Left ventricle myocardium superior (tissue), 1 donor: ENCODE results near the gene TRPC3. TPM values are rescaled to one million over a fixed set of nuclear protein-coding genes. Genes with fewer than 3 reads are reported as not detected.
A peak's percentile ranks its signal among the peaks of the same experiment; 100 is the strongest.

ENCODE experiments used
- ATAC-seq: fragments of 200-7000 bp; cut with Tn5 transposase; one replicate; pipeline ENCODE4 v1.9.1; 2020; ENCODE audit warnings: mild to moderate bottlenecking, moderate library complexity
- DNase-seq: peaks from one replicate; pipeline ENCODE4 v3.0.0-alpha.2; 2020
- intact Hi-C: fragments of 100-400 bp; cut with micrococcal nuclease; formaldehyde crosslinking; loops from one replicate; pipeline ENCODE4 v1.11.0; 2022
- long read RNA-seq: library from polyadenylated mRNA; unstranded; transcript quantifications from one replicate; pipeline ENCODE4 v2.0.0, GENCODE V29; 2021
- total RNA-seq: library from RNA; stranded (reverse); fragmentation: NEBNext Ultra II Directional; extraction: Animal tissue kit (Norgen Biotek cat#: 25700); gene quantifications from one replicate; pipeline ENCODE4 v1.2.1, GENCODE V29; 2021
- donor health status: DM: no; HTN: yes; CAD: no; lungs with severe emphysema.

The TRPC3 gene
- 0.25 TPM for total RNA-seq
- long read RNA-seq, partial matches to known transcripts = 0 of 1 reads
- long read RNA-seq, other reads (novel, unspliced or antisense) = 1 of 1 reads

DNA sequence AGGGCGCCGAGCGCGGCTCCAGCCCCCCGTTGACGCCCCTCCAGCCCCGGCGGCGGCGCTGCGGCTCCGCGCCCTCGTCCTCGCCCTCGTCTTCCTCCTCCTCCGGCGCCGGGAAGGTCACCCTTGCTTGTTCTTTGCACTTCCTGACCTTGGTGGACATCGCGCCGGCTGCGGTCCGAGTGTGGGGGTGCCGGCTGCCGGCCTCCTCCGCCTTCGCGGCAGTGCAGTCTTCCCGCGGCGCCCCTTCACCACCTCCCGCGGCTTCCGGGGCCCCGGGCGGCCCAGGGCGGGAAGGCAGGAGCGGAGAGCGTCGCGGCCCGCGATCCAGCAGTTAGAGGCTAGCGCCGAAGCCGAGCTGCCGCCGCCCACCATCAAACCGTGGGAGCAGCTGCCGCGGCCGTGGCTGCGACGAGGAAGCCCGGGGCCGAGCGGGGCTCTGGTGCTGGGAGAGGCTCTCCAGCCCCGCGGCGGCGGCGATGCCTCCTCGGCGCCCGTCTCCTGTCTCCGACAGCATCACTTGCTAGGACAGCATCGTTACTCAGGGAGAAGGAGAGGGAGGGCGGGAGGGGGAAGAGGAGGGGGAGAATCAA is at the start of gene TRPC3:
Gene TRPC3, minus strand, starts transcription at position 540 of the 590 bp plus-strand sequence. Its CDS starts 380 bp downstream, at position 160.
- intact Hi-C loops = no loop called here
- peak; percentile 42 for ATAC-seq
- DNase-seq = peak; percentile 52

DNA sequence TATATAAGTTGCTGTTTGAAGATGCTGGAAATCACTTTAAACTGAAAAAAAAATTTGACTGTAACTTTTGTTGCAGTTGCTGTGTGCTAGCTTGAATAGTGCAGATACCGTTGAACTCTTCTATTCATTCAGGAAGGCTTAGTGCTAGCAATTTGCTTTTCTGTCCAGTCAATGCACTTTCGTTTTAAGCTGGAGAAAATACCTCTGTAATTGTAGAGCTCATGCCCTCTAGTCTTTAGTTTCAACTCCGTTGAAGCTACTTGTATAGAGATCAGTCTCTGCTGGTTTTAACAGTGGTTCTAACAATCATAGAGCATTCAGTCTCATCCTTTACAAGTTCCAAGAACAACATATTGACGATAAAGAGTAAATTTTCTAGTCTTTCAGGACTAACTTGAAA is 49.0 kb upstream of the TRPC3 start:
- DNase-seq = no peak

DNA sequence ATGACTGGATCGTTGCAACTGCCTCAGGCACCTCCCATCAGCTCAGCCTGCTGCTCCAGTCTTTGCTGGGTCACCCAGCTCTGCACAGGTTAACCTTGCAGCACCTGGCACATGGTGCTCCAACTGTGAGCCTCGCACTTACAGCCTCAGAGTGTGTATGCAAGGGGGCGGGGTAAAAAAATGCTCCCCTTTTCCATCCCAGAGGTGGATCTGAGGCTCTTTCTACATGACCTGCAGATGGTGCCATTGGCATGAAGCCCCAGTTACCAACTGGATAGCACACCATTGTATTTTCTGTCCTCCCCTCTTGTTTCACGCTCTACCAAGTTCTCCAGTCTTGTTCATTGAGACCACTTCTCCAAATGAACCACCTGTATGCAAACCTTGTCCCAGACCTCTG is 46.2 kb upstream of the TRPC3 start:
- ATAC-seq = peak; percentile 42
- intact Hi-C loops = no loop called here
- DNase-seq = no peak

More for the DNA sequence above, 49.0 kb upstream of the TRPC3 start:
- no peak for ATAC-seq
- intact Hi-C loops = no loop called here

DNA sequence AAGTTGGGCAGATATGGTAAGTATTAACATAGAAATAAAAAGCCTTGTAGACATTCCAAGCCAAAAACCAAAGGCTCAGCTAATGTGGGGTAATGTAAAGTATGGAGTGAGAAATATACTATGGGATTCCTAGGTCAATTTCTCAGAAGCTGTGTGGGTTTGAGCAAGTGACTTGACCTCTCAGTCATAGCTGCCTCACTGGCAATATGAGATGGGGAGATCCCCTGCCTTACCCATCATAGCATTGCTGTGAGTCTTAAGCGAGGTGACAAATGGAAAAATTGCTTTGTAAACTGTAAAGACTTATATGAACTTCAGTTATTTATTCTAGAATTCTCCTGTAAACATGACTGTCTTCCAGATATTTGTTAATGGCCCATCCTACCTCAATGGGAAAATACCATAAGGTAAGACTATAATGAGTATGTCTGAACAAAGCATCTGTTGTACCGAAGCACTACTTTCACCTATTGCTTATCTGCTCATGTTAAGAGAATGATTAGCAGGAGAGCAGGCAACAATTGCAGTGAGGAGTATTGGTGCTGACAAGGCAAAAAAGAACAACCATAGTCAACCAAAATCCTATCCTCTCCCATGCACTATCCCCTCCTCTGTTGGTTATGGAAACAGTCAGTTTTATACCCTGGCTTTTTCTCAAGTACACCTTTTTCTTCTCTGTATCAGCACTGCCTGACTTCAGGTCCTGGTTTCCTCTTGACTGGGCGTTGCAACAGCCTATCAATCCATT is 44.1 kb upstream of the TRPC3 start:
- DNase-seq = no peak
- no peak for ATAC-seq
- intact Hi-C loops = no loop called here

DNA sequence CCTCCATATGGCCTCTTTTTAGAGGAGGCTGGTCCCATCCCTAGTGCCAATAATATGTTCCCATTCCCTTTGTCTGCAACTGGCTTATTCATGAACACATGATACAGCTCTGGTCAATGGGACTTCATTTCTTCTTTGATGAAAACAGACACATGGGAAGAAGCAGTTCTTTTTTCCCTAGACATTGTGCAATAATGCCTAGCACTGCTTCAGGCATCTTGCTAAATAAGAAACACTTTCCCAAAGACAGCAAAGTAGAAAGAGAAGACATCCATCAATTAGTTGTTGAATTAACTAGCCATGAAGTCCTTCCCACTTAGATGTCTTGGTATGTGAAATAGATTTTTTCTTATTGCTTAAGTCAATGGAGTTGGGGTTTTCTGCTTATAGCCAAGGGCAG is 40.1 kb upstream of the TRPC3 start:
- no peak for ATAC-seq
- no peak for DNase-seq
- intact Hi-C loops = no loop called here

DNA sequence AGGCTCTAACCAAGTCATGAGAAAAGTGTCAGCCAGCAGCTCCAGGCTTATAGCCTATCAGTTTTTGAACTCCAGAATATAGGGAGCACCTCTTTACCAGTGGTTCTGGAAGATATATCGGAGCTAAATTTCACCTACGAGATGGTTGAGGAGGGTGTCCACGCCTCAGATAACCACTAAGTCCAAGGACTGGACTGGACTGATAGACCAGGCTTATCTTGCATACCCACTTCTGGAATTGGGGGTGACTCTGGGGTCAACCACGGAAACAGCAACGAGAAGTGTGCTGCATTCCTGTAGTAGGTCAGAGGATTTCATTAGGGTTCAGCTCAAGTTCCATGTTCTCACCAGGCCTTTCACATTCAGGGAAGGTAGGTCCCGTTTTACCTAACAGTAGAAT is 38.6 kb upstream of the TRPC3 start:
- ATAC-seq (no peak), DNase-seq (no peak)
- intact Hi-C loops = no loop called here

DNA sequence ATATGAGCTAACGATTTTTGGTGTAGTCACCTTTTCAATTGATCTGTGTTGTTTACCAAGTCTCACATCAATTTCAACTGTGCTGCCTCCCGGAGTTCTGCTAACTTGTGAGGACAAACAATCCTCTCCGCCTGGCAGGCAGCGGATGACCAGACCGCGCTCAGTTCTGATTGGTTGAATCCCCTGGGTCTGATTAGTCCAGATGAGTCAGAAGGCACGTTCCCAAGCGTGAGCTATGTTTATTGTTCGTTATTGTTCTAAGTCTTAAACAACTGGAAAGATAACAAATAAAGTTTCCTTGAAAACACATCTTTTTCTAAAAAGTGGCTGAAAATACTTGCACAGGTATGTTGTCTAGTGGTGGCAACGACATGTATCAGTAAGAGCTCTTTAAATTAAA is 37.9 kb upstream of the TRPC3 start:
- ATAC-seq (no peak), DNase-seq (no peak)
- intact Hi-C loops = no loop called here

DNA sequence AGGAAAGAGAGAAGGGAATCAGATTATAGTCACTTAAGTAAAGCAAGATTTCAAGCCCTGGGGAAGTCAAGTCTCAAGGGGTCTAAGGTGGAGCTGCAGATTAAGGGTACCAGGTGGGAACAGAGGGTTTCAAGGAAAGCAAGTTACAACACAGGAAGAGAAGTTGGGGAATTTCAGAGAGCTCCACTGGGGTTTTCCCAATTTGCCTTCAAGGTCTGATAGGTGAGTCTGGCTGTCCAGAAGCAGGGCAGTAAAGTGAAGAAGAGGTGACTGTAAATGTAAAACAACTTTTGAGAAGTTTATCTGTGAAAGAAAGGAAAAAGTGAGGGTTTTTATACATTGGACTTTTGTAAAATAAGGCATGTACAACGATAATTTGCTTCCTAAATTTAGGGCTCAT is 37.1 kb upstream of the TRPC3 start:
- no peak for ATAC-seq
- intact Hi-C loops = no loop called here
- no peak for DNase-seq

DNA sequence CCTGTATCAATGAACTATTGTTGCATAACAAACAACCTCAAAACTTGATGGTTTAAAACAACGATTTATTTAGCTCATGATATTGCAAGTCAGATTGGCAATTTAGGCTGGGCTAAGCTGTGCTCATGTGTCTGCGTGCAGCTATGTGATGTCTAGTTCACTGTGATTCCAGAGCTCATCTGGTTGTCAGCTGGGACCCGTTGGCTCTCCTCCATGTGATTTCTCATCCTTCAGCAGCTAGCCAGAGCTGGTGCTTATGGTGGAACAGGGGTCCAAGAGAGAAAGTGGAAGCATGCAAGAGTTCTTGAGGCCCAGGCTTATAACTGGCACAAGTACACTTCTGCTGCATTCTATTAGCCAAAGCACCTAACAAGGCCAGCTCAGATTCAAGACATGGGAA is 28.8 kb upstream of the TRPC3 start:
- intact Hi-C loops = no loop called here
- DNase-seq (no peak), ATAC-seq (peak; percentile 29)

DNA sequence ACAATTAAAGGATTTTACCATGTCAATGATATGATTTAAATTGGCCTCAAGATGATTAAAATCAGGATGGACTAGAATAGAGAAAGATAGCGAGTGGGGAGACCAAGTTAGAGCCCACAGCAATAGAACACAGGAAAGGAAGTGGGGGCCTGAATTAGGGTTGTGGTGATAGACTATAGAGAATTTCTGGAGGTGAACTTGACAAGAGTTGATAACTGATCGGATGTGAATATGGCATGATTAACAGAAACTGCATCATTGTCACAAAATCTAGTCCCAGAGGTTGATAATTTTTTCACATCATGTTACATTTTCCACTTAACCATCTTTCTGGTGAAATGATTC is 26.3 kb upstream of the TRPC3 start:
- DNase-seq (no peak), ATAC-seq (no peak)
- intact Hi-C loops = no loop called here

DNA sequence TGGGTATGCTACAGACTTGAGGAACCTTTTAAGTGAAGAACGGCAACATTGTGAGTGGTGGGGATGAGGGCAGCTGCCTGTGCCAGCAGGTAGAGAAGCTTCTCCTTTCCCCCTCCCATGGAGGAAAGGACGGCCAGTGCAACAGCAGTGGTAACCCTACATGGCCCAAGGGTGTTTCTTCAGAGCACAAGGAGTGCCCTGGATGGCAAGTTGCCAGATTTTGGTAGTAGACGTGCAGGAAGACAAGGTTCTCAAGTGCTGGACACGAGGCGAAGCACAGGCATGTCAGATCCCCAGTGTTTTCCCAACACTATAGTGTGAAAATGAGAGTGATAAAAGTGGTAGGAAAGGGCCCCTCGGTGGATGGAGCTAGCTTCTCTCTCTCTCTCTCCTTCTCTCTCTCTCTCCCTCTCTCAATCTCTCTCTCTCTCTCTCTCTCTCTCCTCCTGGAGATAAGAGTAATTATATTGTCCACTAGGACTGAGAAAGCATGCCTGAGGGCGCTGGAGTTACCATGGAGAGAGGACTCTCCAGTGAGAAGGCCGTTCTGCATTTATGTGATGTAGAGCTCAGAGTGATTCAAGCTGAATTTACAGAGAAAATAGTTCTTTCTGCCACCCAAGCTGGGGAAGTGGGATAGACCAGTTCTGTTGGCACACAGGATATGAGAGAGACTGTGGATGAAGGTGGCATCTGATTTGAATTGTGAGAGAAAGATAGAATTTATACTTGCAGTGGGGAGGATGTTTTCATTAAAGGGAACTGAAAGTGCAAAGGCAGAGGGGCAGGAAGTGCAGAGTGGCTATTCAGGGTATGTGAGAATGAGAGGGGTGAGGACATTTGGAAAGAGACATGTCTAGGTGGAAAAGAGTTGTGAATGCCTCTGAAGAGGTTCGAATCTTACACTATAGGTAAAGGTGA is 25.7 kb upstream of the TRPC3 start:
- intact Hi-C loops = no loop called here
- DNase-seq (no peak), ATAC-seq (no peak)

DNA sequence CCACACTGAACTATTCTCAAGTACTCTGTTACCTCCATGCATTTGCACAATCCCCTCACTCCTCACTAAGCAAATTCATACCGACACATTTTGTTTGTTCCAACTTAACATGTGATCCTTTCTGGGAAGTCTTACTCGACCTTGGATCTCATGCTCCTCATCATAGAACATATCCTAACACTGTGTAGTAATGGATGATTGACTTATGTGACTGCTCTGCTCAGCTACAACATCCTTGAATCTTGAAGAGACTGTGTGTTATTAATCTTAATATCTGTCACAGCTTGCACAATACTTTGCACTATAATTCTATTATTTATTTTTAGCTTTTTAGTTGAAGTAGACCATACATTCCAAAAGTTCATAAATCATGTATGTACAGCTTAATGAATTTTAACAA is 23.9 kb upstream of the TRPC3 start:
- intact Hi-C loops = no loop called here
- DNase-seq (no peak), ATAC-seq (no peak)

DNA sequence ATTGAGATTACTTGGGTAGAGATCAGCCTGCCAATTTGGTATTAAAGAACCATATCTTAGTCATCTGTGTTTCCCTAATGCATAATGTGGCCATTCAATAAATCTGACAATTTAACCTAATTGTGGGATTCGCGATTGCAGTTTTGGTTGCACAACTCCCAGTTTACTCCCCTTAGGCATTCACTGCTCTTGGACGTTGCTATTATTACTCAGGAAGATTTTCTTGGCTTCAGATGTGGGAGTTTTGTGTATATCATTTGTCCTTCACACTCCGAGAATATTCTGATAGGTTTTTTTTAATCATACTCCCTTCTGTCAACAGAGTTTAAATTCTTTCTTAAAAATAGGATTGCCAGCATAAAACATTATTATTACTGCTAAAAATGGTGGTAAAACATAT is 22.0 kb upstream of the TRPC3 start:
- DNase-seq (no peak), ATAC-seq (no peak)
- intact Hi-C loops = no loop called here

DNA sequence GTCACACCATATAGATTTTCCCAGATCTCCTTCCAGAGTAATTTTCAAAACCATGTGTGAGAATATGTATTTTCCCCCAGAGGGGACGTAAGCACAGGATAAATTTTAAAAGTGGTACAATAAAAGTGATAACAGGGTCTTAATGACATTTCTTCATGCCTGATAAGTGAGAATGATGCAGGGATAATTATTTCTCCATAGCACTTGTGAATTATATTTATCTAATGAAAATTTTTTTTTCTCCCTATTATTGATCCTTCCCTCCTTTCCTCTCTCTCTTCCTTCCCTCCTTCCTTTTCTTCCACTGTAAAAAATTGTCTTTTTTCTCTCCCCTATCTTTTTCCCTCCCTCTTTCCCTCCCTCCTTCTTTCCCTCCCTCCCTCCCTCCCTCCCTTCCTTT is 17.0 kb upstream of the TRPC3 start:
- intact Hi-C loops = no loop called here
- no peak for ATAC-seq
- DNase-seq = no peak

DNA sequence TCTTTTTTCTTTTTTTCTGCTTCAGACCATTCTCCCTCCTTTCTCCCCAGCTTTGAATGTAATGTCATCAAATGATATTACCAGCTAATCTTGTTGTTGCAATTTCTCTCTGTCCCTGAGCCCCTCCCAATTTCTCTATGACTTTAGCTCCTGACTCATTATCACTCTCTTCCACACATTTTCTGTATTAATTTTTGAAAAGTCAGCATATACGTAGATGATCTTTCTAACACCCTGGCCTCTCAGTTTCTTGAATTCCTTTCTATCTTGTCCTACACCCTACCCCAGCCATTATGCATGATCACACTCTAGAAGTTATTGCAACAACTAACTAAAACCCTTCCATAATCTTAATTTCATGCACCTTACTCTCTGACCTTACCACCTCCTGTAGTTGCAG is 13.1 kb upstream of the TRPC3 start:
- no peak for ATAC-seq
- DNase-seq = no peak
- intact Hi-C loops = no loop called here

DNA sequence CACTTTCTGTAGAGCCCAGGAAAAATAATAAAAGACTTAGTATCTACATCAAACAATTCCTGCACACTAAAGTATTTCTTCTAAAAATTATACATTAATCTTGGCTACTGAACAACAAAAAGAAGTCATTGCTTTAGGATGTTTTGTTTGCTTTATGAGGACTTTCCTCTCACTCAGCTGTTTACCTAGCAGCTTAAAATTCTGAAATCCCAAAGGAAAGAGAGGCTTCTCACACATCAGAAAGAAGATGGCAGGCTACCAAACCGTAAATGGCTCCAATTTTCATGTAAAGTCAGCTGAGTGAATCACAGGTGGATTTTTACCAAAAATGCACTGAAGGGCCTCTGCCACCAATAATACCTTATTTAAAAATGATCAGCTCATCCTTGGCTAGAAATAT is 9.0 kb upstream of the TRPC3 start:
- intact Hi-C loops = no loop called here
- ATAC-seq (no peak), DNase-seq (no peak)

DNA sequence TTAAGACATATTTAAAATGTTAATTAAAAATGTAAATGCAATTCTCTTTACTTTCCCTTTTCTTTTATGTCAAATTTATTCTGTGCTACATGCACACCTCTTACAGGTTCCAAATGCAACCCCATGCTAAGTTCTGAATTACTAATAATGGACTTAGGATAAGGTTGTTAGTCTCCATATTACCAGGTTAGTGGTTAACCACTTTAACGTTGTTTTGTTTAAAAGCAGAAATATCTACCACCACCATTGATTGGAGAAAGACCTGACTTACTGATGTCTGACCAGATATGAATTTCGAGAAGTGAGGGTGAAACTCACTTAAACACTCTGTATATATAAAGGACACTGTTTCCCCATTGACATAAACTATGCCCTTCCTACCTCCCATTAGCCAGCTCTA is 6.9 kb upstream of the TRPC3 start:
- ATAC-seq (no peak), DNase-seq (no peak)
- intact Hi-C loops = no loop called here

DNA sequence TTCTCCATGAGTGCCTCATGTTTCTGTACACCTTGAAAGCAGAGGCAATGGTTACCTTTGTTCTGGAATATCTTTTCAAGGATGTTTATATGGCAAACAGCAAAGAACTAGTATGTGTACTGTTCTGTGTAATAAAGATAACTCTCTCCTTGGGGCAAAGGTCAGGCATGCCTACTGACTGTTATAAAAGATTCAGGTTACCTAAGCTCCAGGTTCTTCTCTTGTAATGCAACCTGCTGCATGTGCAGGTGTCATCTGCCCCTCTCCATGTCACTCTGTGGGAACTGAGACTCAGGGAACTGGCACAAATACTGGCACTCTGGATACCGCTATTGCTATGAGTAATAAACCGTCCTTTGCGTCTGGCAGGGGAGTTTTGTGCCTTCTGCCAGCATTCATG is 5.4 kb upstream of the TRPC3 start:
- intact Hi-C loops = no loop called here
- DNase-seq (no peak), ATAC-seq (no peak)

DNA sequence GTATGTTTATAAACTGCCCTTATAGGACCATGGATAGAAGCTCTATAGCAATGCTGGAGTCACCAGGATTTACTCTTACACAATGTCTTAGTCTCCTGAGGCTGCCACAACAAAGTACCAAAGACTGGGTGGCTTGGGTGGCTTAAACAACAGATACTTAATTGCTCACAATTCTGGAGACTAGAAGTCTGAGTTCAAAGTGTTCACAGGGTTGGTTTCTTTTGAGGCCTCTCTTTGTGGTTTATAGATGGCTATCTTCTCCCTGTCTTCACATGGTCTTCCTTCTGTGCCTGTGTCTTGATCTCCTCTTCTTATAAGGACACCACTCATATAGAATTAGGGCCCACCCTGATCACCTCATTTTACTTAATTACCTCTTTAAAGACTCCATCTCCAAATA is 2.0 kb upstream of the TRPC3 start:
- ATAC-seq (no peak), DNase-seq (no peak)
- intact Hi-C loops = no loop called here

DNA sequence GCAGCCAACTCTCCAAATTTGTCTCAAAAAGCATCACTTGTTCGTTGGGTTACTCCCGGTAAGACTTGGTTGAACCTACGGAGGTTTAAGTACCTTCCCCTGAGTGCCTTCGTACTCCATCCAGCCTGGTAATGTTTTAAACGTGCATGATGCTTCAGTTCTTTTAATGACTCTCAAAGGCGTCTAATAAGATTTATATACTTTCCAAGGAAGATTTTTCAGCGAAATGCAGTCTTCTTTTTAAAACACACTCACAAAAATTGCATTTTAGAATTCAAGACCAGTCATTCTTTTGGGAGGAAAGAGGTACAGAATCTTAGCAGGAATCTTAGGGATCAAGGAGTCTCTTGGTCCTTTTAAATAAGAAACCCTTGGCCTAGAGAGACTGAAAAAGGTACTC is 430 bp upstream of the TRPC3 start:
- ATAC-seq = no peak
- intact Hi-C loops = no loop called here
- no peak for DNase-seq
